ENCODE results near the gene PCED1B.

- no peak for TF ChIP-seq POLR2A (IDR thresholded peaks at IDR 0.05)
- no peak for TF ChIP-seq CTCF (IDR thresholded peaks at IDR 0.05)
Measured at GRCh38 chr12:47238669-47239114, 159.3 kb downstream of the PCED1B start.

All from testis (tissue), 2 donors.